Immature natural killer cell (primary cell): Measurements from ENCODE around the gene TXLNA. TPM values are rescaled to one million over a fixed set of nuclear protein-coding genes. Genes with fewer than 3 reads are reported as not detected.
A peak's percentile ranks its signal among the peaks of the same experiment; 100 is the strongest.

Experiments
- DNase-seq, 3 donors: peaks; one replicate each; pipeline ENCODE4 v3.0.0; 2022; ENCODE audit warnings: mixed read lengths in 1 of 3
- H3K27ac Mint-ChIP-seq, 6 donors: one replicate each; pipeline ENCODE4 v1.8.0; 2020; ENCODE audit warnings: mixed read lengths in 6 of 6, mild to moderate bottlenecking in 5 of 6, inconsistent platforms in 4 of 6, moderate library complexity in 3 of 6
- H3K27me3 Mint-ChIP-seq, 3 donors: one replicate each; pipeline ENCODE4 v1.8.0; 2020 to 2021; ENCODE audit warnings: low read depth in 3 of 3, mild to moderate bottlenecking in 3 of 3, mixed read lengths in 3 of 3, moderate library complexity in 3 of 3, inconsistent platforms in 1 of 3
- H3K36me3 Mint-ChIP-seq, 3 donors: one replicate each; pipeline ENCODE4 v1.8.0; 2020; ENCODE audit warnings: mixed read lengths in 3 of 3, inconsistent platforms in 2 of 3, mild to moderate bottlenecking in 2 of 3
- H3K4me1 Mint-ChIP-seq, 2 donors: one replicate each; pipeline ENCODE4 v1.8.0; 2020; ENCODE audit warnings: inconsistent platforms in 2 of 2, mild to moderate bottlenecking in 2 of 2, mixed read lengths in 2 of 2, moderate library complexity in 1 of 2
- H3K4me3 Mint-ChIP-seq, 5 donors: one replicate each; pipeline ENCODE4 v1.8.0; 2020; ENCODE audit warnings: mild to moderate bottlenecking in 5 of 5, mixed read lengths in 5 of 5, inconsistent platforms in 3 of 5, moderate library complexity in 3 of 5
- H3K9me3 Mint-ChIP-seq, 6 donors: one replicate each; pipeline ENCODE4 v1.8.0; 2020; ENCODE audit warnings: mild to moderate bottlenecking in 6 of 6, mixed read lengths in 6 of 6, inconsistent platforms in 4 of 6, moderate library complexity in 3 of 6
- polyA plus RNA-seq, 3 donors: library from polyadenylated mRNA; unstranded; fragments of 300-500 nt; fragmentation: Illumina TruSeq; gene quantifications; one replicate each; pipeline ENCODE4 v1.2.3, GENCODE V29; 2021

TXLNA gene
- polyA plus RNA-seq, 3 donors from 2014 or later = 14.5 to 33.4 (median 18.5) TPM

GRCh38 chr1:32192220-32192948 is 12.9 kb downstream of the TXLNA start:
- no peak overlapping the region for H3K4me3 Mint-ChIP-seq
- peaks cover 1 to 6% (median 2%) of the 10 kb centered on the region in 3 donors for H3K27me3 Mint-ChIP-seq
- peaks cover 25 to 36% of the 10 kb centered on the region in 2 donors for H3K4me1 Mint-ChIP-seq

GRCh38 chr1:32194984-32195383 is 15.5 kb downstream of the TXLNA start:
- H3K27ac Mint-ChIP-seq = no peak overlapping the region
- H3K4me3 Mint-ChIP-seq = no peak overlapping the region
- peaks cover 31 to 48% of the 10 kb centered on the region in 2 donors for H3K4me1 Mint-ChIP-seq
- no peak for DNase-seq
- peaks cover 23 to 64% (median 33%) of the 10 kb centered on the region in 3 donors for H3K36me3 Mint-ChIP-seq
- peaks cover 0 to 2% (median 1%) of the 10 kb centered on the region in 3 donors for H3K27me3 Mint-ChIP-seq
- H3K9me3 Mint-ChIP-seq = no peaks in the 10 kb centered on the region

More at GRCh38 chr1:32192220-32192948, 12.9 kb downstream of the TXLNA start:
- Mint-ChIP-seq H3K36me3 (peaks cover 38 to 80% (median 45%) of the 10 kb centered on the region in 3 donors), H3K9me3 (no peaks in the 10 kb centered on the region), H3K27ac (peak overlapping the region in 1 of 6 donors; percentile 62)
- no peak for DNase-seq

GRCh38 chr1:32195531-32195930 is 16.1 kb downstream of the TXLNA start:
- H3K27ac Mint-ChIP-seq = no peak overlapping the region
- H3K9me3 Mint-ChIP-seq = no peaks in the 10 kb centered on the region
- peaks cover 36 to 53% of the 10 kb centered on the region in 2 donors for H3K4me1 Mint-ChIP-seq
- H3K36me3 Mint-ChIP-seq = peaks cover 21 to 59% (median 28%) of the 10 kb centered on the region in 3 donors
- no peak overlapping the region for H3K4me3 Mint-ChIP-seq
- no peak for DNase-seq
- H3K27me3 Mint-ChIP-seq = peaks cover 0 to 2% (median 1%) of the 10 kb centered on the region in 3 donors

GRCh38 chr1:32195972-32196823 is 16.7 kb downstream of the TXLNA start:
- Mint-ChIP-seq H3K4me1 (peaks cover 37 to 56% of the 10 kb centered on the region in 2 donors), H3K27me3 (peaks cover 0 to 2% (median 1%) of the 10 kb centered on the region in 3 donors), H3K36me3 (peaks cover 21 to 58% (median 25%) of the 10 kb centered on the region in 3 donors), H3K9me3 (no peaks in the 10 kb centered on the region), H3K4me3 (peak overlapping the region; percentile 7 to 70 (median 40)), H3K27ac (peak overlapping the region; percentile 67 to 74 (median 72))
- peak; percentile 26 to 37 (median 37) for DNase-seq

GRCh38 chr1:32197074-32197473 is 17.6 kb downstream of the TXLNA start:
- Mint-ChIP-seq H3K27me3 (peaks cover 2 to 5% (median 4%) of the 10 kb centered on the region in 3 donors), H3K36me3 (peaks cover 16 to 50% (median 17%) of the 10 kb centered on the region in 3 donors), H3K27ac (peak overlapping the region in 5 of 6 donors; percentile 19 to 76 (median 71)), H3K4me1 (peaks cover 45 to 65% of the 10 kb centered on the region in 2 donors), H3K9me3 (no peaks in the 10 kb centered on the region), H3K4me3 (no peak overlapping the region)
- no peak for DNase-seq

GRCh38 chr1:32197837-32198236 is 18.4 kb downstream of the TXLNA start:
- DNase-seq = no peak
- peaks cover 2 to 4% (median 3%) of the 10 kb centered on the region in 3 donors for H3K27me3 Mint-ChIP-seq
- H3K4me1 Mint-ChIP-seq = peaks cover 52 to 72% of the 10 kb centered on the region in 2 donors
- peak overlapping the region in 2 of 6 donors; percentile 28 to 76 for H3K27ac Mint-ChIP-seq
- H3K4me3 Mint-ChIP-seq = no peak overlapping the region
- H3K9me3 Mint-ChIP-seq = no peaks in the 10 kb centered on the region
- peaks cover 13 to 42% (median 13%) of the 10 kb centered on the region in 3 donors for H3K36me3 Mint-ChIP-seq

GRCh38 chr1:32198237-32199042 is 19.0 kb downstream of the TXLNA start:
- Mint-ChIP-seq H3K27ac (peak overlapping the region; percentile 11 to 84 (median 44)), H3K4me1 (peaks cover 54 to 74% of the 10 kb centered on the region in 2 donors), H3K36me3 (peaks cover 7 to 36% (median 8%) of the 10 kb centered on the region in 3 donors), H3K27me3 (peaks cover 2 to 4% (median 3%) of the 10 kb centered on the region in 3 donors), H3K9me3 (no peaks in the 10 kb centered on the region), H3K4me3 (peak overlapping the region in 3 of 5 donors; percentile 8 to 33 (median 29))
- no peak for DNase-seq

- Mint-ChIP-seq H3K4me1 (peaks cover 57 to 78% of the 10 kb centered on the region in 2 donors), H3K27me3 (peaks cover 2 to 4% (median 3%) of the 10 kb centered on the region in 3 donors)
These were observed 19.7 kb downstream of the TXLNA start for GRCh38 chr1:32199043-32199716.

GRCh38 chr1:32199717-32200072 is 20.2 kb downstream of the TXLNA start:
- Mint-ChIP-seq H3K36me3 (peaks cover 0 to 25% (median 0%) of the 10 kb centered on the region in 3 donors), H3K9me3 (no peaks in the 10 kb centered on the region), H3K4me1 (peaks cover 61 to 75% of the 10 kb centered on the region in 2 donors), H3K27me3 (peaks cover 2 to 4% (median 3%) of the 10 kb centered on the region in 3 donors), H3K4me3 (peak overlapping the region; percentile 90 to 98 (median 95)), H3K27ac (peak overlapping the region in 5 of 6 donors; percentile 85 to 98 (median 94))
- DNase-seq = no peak

More at GRCh38 chr1:32199043-32199716, 19.7 kb downstream of the TXLNA start:
- peak overlapping the region in 5 of 6 donors; percentile 32 to 98 (median 93) for H3K27ac Mint-ChIP-seq
- H3K36me3 Mint-ChIP-seq = peaks cover under 1 to 29% (median 3%) of the 10 kb centered on the region in 3 donors
- DNase-seq = no peak
- no peaks in the 10 kb centered on the region for H3K9me3 Mint-ChIP-seq
- peak overlapping the region in 1 of 5 donors; percentile 14 for H3K4me3 Mint-ChIP-seq

- peaks cover 2 to 4% (median 4%) of the 10 kb centered on the region in 3 donors for H3K27me3 Mint-ChIP-seq
- peaks cover 0 to 20% (median 0%) of the 10 kb centered on the region in 3 donors for H3K36me3 Mint-ChIP-seq
- DNase-seq = peak; percentile 60 to 64 (median 62)
- H3K27ac Mint-ChIP-seq = peak within 1 kb of the TSS; percentile 85 to 99 (median 98)
- peaks cover 63 to 68% of the 10 kb centered on the region in 2 donors for H3K4me1 Mint-ChIP-seq
- no peaks in the 10 kb centered on the region for H3K9me3 Mint-ChIP-seq
- peak within 1 kb of the TSS; percentile 95 to 98 (median 96) for H3K4me3 Mint-ChIP-seq
These were observed 20.9 kb downstream of the TXLNA start, which contains the start of gene CCDC28B for GRCh38 chr1:32200226-32201010. CCDC28B (plus strand) TSS chr1:32200595; CDS start chr1:32201936, 1,341 bp downstream.

GRCh38 chr1:32201011-32201855 is 21.8 kb downstream of the TXLNA start:
- H3K4me3 Mint-ChIP-seq = peak overlapping the region; percentile 95 to 98 (median 96)
- no peaks in the 10 kb centered on the region for H3K9me3 Mint-ChIP-seq
- H3K36me3 Mint-ChIP-seq = peaks cover 0 to 14% (median 0%) of the 10 kb centered on the region in 3 donors
- peak overlapping the region; percentile 85 to 99 (median 98) for H3K27ac Mint-ChIP-seq
- peaks cover 64 to 68% of the 10 kb centered on the region in 2 donors for H3K4me1 Mint-ChIP-seq
- peak; percentile 76 to 79 (median 77) for DNase-seq
- H3K27me3 Mint-ChIP-seq = peaks cover 0 to 10% (median 5%) of the 10 kb centered on the region in 3 donors
